ENCODE data around the gene PPP2R1A.
A peak's percentile ranks its signal among the peaks of the same experiment; 100 is the strongest.
"Not testable (repeated sequence)": the region's sequence is repeated elsewhere in the genome, so short reads cannot be mapped to it uniquely, and the experiment has no call there.

Gene PPP2R1A

GRCh38 chr19:52234406-52234805 lies 44.6 kb downstream of the PPP2R1A start:
- Histone ChIP-seq H3K9me3 (ENCODE audit: severe bottlenecking) (no peaks in the 10 kb centered on the region), H3K27me3 (ENCODE audit: insufficient read depth, low read depth, severe bottlenecking) (no peaks in the 10 kb centered on the region), H3K36me3 (no peaks in the 10 kb centered on the region; the same call in 1 of the 2 replicates), H3K27ac (no peak overlapping the region), H3K4me3 (ENCODE audit: low read depth, low read length) (no peak overlapping the region)
- no peak for TF ChIP-seq CTCF (IDR thresholded peaks at IDR 0.05; ENCODE audit: low read depth, low read length)
- no peak for DNase-seq

- H3K27me3 ChIP-seq (ENCODE audit: insufficient read depth, low read depth, severe bottlenecking), result no peaks in the 10 kb centered on the region
- H3K27ac ChIP-seq, result no peak overlapping the region
- no peak for DNase-seq
- H3K9me3 ChIP-seq (ENCODE audit: severe bottlenecking), result no peaks in the 10 kb centered on the region
- H3K4me3 ChIP-seq (ENCODE audit: low read depth, low read length), result no peak overlapping the region
- no peak for TF ChIP-seq CTCF (IDR thresholded peaks at IDR 0.05; ENCODE audit: low read depth, low read length)
- H3K36me3 ChIP-seq, result no peaks in the 10 kb centered on the region
Observed at GRCh38 chr19:52237197-52237596, 47.3 kb downstream of the PPP2R1A start.

- no peaks in the 10 kb centered on the region for H3K9me3 ChIP-seq (ENCODE audit: severe bottlenecking)
- peak; percentile 63 for DNase-seq
- H3K4me3 ChIP-seq (ENCODE audit: low read depth, low read length), result no peak overlapping the region
- H3K27me3 ChIP-seq (ENCODE audit: insufficient read depth, low read depth, severe bottlenecking), result no peaks in the 10 kb centered on the region
- TF ChIP-seq CTCF (IDR thresholded peaks at IDR 0.05; ENCODE audit: low read depth, low read length), result peak; percentile 62
- H3K36me3 ChIP-seq, result no peaks in the 10 kb centered on the region
- no peak overlapping the region for H3K27ac ChIP-seq
Observed at GRCh38 chr19:52237771-52238400, 48.0 kb downstream of the PPP2R1A start.

GRCh38 chr19:52244021-52244420 lies 54.2 kb downstream of the PPP2R1A start:
- no peak for TF ChIP-seq CTCF (IDR thresholded peaks at IDR 0.05; ENCODE audit: low read depth, low read length)
- no peaks in the 10 kb centered on the region for H3K36me3 ChIP-seq
- no peaks in the 10 kb centered on the region for H3K27me3 ChIP-seq (ENCODE audit: insufficient read depth, low read depth, severe bottlenecking)
- DNase-seq, result no peak
- H3K9me3 ChIP-seq (ENCODE audit: severe bottlenecking), result no peaks in the 10 kb centered on the region
- no peak overlapping the region for H3K4me3 ChIP-seq (ENCODE audit: low read depth, low read length)
- H3K27ac ChIP-seq, result no peak overlapping the region

- H3K36me3 ChIP-seq, result no peaks in the 10 kb centered on the region
- H3K9me3 ChIP-seq (ENCODE audit: severe bottlenecking), result peaks cover 2% of the 10 kb centered on the region
- H3K27me3 ChIP-seq (ENCODE audit: insufficient read depth, low read depth, severe bottlenecking), result no peaks in the 10 kb centered on the region
- no peak overlapping the region for H3K4me3 ChIP-seq (ENCODE audit: low read depth, low read length)
- peak; percentile 39; the same call in 1 of the 2 replicates for TF ChIP-seq CTCF (IDR thresholded peaks at IDR 0.05; ENCODE audit: low read depth, low read length)
- DNase-seq, result peak; percentile 77
- no peak overlapping the region for H3K27ac ChIP-seq
Observed at GRCh38 chr19:52248241-52248640, 58.4 kb downstream of the PPP2R1A start.

- TF ChIP-seq CTCF (IDR thresholded peaks at IDR 0.05; ENCODE audit: low read depth, low read length), result no peak
- Histone ChIP-seq H3K9me3 (ENCODE audit: severe bottlenecking) (peaks cover 2% of the 10 kb centered on the region), H3K4me3 (ENCODE audit: low read depth, low read length) (no peak overlapping the region), H3K27ac (no peak overlapping the region), H3K36me3 (no peaks in the 10 kb centered on the region), H3K27me3 (ENCODE audit: insufficient read depth, low read depth, severe bottlenecking) (no peaks in the 10 kb centered on the region)
- DNase-seq, result no peak
Observed at GRCh38 chr19:52258426-52258825, 68.6 kb downstream of the PPP2R1A start.

- not testable (repeated sequence) for H3K27me3 ChIP-seq (ENCODE audit: insufficient read depth, low read depth, severe bottlenecking); DNase-seq; H3K4me3 ChIP-seq (ENCODE audit: low read depth, low read length); H3K27ac ChIP-seq; H3K9me3 ChIP-seq (ENCODE audit: severe bottlenecking); H3K36me3 ChIP-seq
Observed at GRCh38 chr19:52265556-52265955, 75.7 kb downstream of the PPP2R1A start.

All from WERI-Rb-1 (cell line).